C4-2B (cell line): Measurements from ENCODE around the gene EVA1B.

Experiments
- H3K27ac ChIP-seq: fragments of 450-650 bp; 2 replicates; pipeline ENCODE4 v1.5.1; 2017
- ZFX ChIP-seq: fragments of 450-650 bp; IDR thresholded peaks from 2 replicates; pipeline ENCODE4 v1.6.1; 2017
- TF ChIP-seq, protein P1 (sequence below): fragments of 450-650 bp; conservative IDR thresholded peaks from 2 replicates; pipeline ENCODE4 v1.5.1; 2017; ENCODE audit warnings: mild to moderate bottlenecking

Gene EVA1B

DNA sequence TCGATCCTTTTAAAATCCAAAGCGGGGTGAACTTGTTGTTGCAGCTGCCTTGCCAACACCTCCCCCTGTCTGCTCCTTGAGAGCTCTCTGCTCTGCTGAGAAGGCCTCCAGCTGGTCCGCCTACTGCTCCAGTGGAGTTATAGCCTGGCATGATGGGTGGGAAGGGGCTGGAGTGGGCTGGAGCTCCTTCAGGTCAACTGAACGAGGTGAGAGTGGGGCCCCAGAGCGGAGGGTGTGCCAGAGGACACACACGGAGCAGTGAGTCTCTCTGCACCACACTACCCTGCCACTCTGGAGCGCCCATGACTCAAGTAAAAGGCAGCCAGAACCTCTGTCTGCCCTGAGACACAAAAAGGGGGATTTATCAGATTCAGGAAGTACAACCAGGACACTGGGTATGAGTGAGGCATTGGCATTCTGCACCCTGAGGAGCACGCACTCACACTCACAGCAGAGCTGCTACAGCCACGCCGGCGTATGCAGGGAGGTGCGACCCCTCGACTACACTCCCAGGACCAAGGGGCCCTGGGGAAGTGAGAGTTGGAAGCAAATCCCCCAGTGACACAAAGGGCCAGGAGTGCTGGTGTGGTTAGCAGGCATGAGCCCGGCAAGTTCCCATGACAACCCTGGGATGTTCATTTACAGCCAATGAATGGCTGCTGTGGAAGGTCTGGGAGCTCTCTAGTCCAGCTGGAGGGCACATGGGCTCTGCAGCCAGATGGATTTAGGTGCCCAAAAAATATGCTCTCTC is 28.0 kb upstream of the EVA1B start:
- H3K27ac ChIP-seq, result no peak overlapping the region
- TF ChIP-seq ZFX, result no peak
- TF ChIP-seq, protein P1, sequence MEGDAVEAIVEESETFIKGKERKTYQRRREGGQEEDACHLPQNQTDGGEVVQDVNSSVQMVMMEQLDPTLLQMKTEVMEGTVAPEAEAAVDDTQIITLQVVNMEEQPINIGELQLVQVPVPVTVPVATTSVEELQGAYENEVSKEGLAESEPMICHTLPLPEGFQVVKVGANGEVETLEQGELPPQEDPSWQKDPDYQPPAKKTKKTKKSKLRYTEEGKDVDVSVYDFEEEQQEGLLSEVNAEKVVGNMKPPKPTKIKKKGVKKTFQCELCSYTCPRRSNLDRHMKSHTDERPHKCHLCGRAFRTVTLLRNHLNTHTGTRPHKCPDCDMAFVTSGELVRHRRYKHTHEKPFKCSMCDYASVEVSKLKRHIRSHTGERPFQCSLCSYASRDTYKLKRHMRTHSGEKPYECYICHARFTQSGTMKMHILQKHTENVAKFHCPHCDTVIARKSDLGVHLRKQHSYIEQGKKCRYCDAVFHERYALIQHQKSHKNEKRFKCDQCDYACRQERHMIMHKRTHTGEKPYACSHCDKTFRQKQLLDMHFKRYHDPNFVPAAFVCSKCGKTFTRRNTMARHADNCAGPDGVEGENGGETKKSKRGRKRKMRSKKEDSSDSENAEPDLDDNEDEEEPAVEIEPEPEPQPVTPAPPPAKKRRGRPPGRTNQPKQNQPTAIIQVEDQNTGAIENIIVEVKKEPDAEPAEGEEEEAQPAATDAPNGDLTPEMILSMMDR, result no peak

DNA sequence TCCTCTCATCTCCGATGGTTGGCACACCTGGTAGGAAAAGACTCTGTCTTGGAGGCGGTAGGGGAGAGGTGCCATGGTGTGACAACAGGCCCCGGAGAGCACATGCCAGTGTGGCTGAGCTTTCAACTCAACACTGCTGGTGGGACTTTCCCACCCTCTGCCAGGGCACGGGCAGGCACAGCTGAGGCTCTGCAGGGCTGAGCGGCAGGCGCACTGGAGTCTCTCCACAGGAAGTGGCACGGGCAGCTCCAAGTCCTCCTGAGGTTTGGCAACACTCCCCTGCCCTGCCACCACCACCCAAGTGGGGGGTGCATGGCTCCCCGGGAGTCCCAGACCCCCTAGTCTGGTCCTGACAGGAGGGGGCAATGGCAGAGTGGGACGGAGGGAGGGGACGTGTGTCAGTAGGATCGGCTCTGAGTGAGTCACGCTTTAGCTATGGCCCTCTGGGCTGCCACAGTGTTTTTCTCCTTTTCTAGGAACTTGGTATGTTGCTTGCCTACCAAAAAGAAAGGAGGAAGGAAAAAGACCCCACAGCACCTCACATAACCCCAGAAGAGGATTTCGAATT is 27.3 kb upstream of the EVA1B start:
- no peak overlapping the region for H3K27ac ChIP-seq
- TF ChIP-seq ZFX, result no peak

DNA sequence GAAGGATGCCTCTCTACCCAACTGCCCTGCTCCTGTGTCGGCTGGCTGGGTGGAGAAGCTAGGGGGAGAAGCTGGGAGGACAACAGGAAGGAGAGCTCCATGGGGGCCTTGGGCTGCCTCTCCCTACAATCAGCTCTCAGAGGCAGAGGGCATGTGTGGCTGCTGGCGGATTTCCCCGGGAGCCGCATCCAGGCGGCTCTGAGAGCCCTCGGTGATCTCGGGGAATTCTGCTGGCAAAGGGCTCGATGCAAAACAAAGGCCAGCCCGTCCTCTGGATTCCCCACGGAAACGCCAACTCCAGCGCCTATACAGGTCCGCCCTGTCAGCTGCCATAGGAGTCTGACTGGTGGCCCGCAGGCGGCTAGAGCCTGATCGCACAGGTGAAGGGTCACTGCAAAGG is 26.4 kb upstream of the EVA1B start:
- no peak overlapping the region for H3K27ac ChIP-seq
- TF ChIP-seq ZFX, result no peak
- TF ChIP-seq, protein P1, result no peak

DNA sequence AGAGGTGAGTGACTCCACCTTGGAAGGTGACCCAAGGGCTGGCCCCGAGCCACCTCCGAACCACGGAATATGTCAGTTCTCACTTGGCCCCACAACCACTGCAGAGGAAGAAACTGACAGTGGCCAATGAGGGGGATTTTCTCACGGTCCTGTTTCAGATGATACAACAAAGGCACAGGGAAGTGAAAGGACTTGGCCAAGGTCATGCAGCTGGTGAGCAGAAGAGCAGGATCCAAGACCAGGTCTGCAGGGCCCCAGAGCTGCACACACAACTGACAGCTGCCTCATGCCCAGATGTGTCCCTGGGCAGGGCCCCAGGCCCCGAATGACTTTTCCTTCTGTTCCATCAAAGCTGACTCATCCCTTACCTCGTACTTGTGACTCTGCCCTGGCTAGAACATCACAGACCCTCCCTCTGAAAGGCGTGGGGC is 25.8 kb upstream of the EVA1B start:
- no peak overlapping the region for H3K27ac ChIP-seq

DNA sequence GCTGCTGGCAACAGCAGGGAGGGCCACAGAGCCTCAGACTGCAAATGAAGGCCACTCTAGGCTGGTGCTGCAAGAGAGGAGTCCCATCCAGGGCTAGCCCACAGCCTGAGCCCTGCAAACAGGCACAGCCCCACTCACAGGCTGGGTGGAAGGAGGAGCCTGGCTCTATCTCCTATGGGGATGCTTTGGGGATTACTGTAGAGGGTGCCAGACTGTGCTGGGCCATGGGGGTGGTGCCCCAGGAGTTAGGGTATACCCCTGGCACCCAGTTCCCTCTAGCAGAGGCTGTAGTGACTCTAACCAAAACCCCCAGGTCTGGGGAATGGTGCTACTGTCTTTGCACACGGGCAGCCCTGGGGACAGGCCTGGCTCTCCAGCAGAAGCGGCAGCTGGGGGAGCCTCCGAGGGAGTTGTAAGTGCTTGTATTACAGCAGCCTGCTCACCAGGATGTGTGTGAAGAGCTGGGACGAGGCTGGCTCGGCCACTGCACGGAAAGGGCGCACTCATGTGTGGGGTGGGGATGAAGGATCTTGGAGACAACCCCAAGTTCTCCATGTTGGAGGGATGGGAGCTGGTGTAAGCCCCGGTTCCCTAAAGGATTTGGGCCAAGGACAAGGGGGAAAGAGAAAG is 23.4 kb upstream of the EVA1B start:
- TF ChIP-seq, protein P1, result no peak
- no peak for TF ChIP-seq ZFX
- H3K27ac ChIP-seq, result no peak overlapping the region

More for the DNA sequence above, 25.8 kb upstream of the EVA1B start:
- TF ChIP-seq ZFX, result no peak
- TF ChIP-seq, protein P1, result no peak

DNA sequence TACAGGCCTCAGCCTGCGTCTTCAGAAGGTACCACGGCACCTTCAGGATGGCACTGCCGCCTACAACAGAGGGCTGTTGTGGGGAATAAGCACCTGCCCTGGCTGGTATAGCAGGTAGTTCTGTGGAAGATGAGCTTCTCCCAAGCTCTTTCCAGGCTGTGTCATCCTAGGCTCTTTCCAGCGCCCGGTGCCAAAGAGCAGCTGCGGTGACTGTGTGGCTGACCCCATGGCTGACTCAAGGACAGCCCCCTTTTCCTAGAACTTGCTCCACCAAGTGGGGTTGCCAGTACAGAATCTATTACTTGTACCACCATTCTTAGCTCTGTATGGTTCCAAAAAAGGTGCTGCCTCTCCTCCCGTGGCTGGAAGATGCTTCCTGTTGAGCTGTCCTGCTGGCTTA is 21.9 kb upstream of the EVA1B start:
- H3K27ac ChIP-seq, result no peak overlapping the region
- TF ChIP-seq, protein P1, result no peak
- TF ChIP-seq ZFX, result no peak

DNA sequence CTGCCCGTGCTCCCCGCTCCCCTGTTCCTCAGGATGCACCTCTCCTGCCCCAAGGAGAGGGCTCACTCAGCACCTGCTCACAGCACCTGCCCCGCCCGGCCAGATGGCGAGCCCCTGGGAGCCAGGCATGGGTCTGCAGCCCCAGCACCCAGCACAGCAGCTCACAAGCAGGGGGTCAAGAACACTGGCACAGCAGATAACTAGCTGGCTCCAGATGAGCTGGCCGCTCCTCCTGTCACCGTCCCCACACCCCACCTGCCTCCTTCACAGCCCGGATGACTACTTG is 20.9 kb upstream of the EVA1B start:
- TF ChIP-seq, protein P1, result no peak
- TF ChIP-seq ZFX, result no peak
- H3K27ac ChIP-seq, result no peak overlapping the region
